Ovary (tissue), 3 donors: ENCODE measurements around the gene TCP11.

Experiments used
- EP300 ChIP-seq: sonication (generic); formaldehyde crosslinking; IDR thresholded peaks from one replicate; pipeline ENCODE4 v1.6.1; 2017; ENCODE audit warnings: antibody characterized with exemption
- POLR2A ChIP-seq: fragments of 450-650 bp; IDR thresholded peaks from one replicate; pipeline ENCODE4 v1.6.1; 2017; ENCODE audit warnings: antibody characterized with exemption, mild to moderate bottlenecking, moderate library complexity
- TF ChIP-seq, protein P1 (sequence below), 3 donors: fragments of 450-650 bp in 2 of 3; fragments of 200-600 bp in 1 of 3; IDR thresholded peaks; one replicate each; pipeline versions ENCODE4 v1.5.1 to v1.8.0; 2016 to 2022; ENCODE audit warnings: antibody characterized with exemption in 3 of 3, mild to moderate bottlenecking in 1 of 3
- donor health status: DM: no; HTN: no; CAD: no.

- no peak for TF ChIP-seq EP300
- TF ChIP-seq POLR2A = no peak
- TF ChIP-seq, protein P1, sequence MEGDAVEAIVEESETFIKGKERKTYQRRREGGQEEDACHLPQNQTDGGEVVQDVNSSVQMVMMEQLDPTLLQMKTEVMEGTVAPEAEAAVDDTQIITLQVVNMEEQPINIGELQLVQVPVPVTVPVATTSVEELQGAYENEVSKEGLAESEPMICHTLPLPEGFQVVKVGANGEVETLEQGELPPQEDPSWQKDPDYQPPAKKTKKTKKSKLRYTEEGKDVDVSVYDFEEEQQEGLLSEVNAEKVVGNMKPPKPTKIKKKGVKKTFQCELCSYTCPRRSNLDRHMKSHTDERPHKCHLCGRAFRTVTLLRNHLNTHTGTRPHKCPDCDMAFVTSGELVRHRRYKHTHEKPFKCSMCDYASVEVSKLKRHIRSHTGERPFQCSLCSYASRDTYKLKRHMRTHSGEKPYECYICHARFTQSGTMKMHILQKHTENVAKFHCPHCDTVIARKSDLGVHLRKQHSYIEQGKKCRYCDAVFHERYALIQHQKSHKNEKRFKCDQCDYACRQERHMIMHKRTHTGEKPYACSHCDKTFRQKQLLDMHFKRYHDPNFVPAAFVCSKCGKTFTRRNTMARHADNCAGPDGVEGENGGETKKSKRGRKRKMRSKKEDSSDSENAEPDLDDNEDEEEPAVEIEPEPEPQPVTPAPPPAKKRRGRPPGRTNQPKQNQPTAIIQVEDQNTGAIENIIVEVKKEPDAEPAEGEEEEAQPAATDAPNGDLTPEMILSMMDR (IDR thresholded peaks at IDR 0.05) = no peak
Observed at GRCh38 chr6:35136185-35136584, 5.0 kb downstream of the TCP11 start.
